ENCODE data around the gene CATSPERD. TPM values are rescaled to one million over a fixed set of nuclear protein-coding genes. Genes with fewer than 3 reads are reported as not detected.

Gene CATSPERD
- total and polyA plus RNA-seq, 2 of the 4 experiments (the other 2 are of a cell fraction) = not detected

DNA sequence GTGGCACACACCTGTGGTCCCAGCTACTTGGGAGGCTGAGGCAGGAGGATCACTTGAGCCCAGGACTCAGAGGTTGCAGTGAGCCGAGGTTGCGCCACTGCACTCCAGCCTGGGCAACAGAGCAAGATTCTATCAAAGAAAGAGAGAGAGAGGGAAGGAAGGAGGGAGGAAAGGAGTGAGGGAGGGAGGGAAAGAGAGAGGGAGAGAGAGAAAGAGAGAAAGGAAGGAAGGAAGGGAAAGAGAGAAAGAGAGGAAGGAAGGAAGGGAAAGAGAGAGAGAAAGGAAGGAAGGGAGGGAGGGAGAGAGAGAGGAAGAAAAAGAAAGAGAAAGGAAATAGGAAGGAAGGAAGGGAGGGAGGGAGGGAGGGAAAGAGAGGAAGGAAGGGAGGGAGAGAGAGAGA, 96.8 kb downstream of the CATSPERD start:
- Histone ChIP-seq H3K23ac (ENCODE audit: low read depth, low read length) (no peak overlapping the region), H2BK15ac (ENCODE audit: low read depth, low read length) (no peak overlapping the region), H3K4me1 (ENCODE audit: control insufficient read depth, insufficient read depth, low read length) (peaks cover 3% of the 10 kb centered on the region; the same call in 1 of the 2 replicates), H2BK5ac (ENCODE audit: low read depth, low read length, poor library complexity, severe bottlenecking) (no peak overlapping the region), H3K9ac (ENCODE audit: low read depth, low read length) (no peak overlapping the region), H3K27ac (ENCODE audit: insufficient read depth, low read length) (no peak overlapping the region), H2BK20ac (ENCODE audit: low read depth, low read length) (no peak overlapping the region), H3K4me3 (ENCODE audit: insufficient read depth, low read depth, low read length) (no peak overlapping the region), H4K5ac (ENCODE audit: low read depth, low read length) (no peak overlapping the region), H4K20me1 (ENCODE audit: insufficient read depth, low read length) (no peaks in the 10 kb centered on the region; the same call in 1 of the 2 replicates), H3K56ac (ENCODE audit: extremely low read depth, insufficient read depth, low read length) (no peak overlapping the region), H3K9me3 (ENCODE audit: control insufficient read depth, insufficient read depth, low read length) (no peaks in the 10 kb centered on the region), H3K79me1 (ENCODE audit: low read depth in 1 of 2, low read length in 2 of 2) (no peaks in the 10 kb centered on the region), H3K14ac (replicated peaks; ENCODE audit: low read depth, low read length) (no peak overlapping the region), H3K4ac (ENCODE audit: low read depth, low read length) (no peak overlapping the region), H2BK120ac (ENCODE audit: low read depth, low read length) (no peak overlapping the region), H3K36me3 (ENCODE audit: control insufficient read depth, insufficient read depth, low read length) (no peaks in the 10 kb centered on the region), H3K27me3 (ENCODE audit: control insufficient read depth, insufficient read depth, low read length) (peaks cover 20% of the 10 kb centered on the region), H3K4me2 (ENCODE audit: low read depth, low read length) (no peak overlapping the region), H3K18ac (ENCODE audit: low read depth, low read length) (no peak overlapping the region), H2AK9ac (replicated peaks; ENCODE audit: low read depth, low read length, poor library complexity) (no peak overlapping the region), H2AK5ac (ENCODE audit: low read depth, low read length) (no peak overlapping the region), H2AFZ (replicated peaks; ENCODE audit: low read length, poor library complexity) (no peak overlapping the region), H3K9me1 (ENCODE audit: insufficient read depth, low read length) (no peaks in the 10 kb centered on the region), H4K91ac (ENCODE audit: insufficient read depth, low read depth, low read length) (no peak overlapping the region), H4K8ac (ENCODE audit: low read depth in 2 of 2, low read length in 2 of 2) (no peak overlapping the region)
- 60% methylated on average over 2 of the region's 2 CpGs; no CpG with 5 or more reads in 1 of the 2 experiments for WGBS, 2 experiments (ENCODE audit: extremely low coverage in 2 of 2, insufficient read length in 1 of 2)
- in situ Hi-C loops (cut with MboI; ENCODE audit: low sequenced_read_pairs) = no loop called here
- no peak for ATAC-seq (ENCODE audit: low read depth)
- DNase-seq = no peak
- TF ChIP-seq, protein P1, sequence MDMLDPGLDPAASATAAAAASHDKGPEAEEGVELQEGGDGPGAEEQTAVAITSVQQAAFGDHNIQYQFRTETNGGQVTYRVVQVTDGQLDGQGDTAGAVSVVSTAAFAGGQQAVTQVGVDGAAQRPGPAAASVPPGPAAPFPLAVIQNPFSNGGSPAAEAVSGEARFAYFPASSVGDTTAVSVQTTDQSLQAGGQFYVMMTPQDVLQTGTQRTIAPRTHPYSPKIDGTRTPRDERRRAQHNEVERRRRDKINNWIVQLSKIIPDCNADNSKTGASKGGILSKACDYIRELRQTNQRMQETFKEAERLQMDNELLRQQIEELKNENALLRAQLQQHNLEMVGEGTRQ (IDR thresholded peaks at IDR 0.05; ENCODE audit: low read depth, low read length) = no peak
- TF ChIP-seq MXI1 (IDR thresholded peaks at IDR 0.05; ENCODE audit: borderline replicate concordance, low read depth, low read length) = no peak
- no TSS peak for BruUV-seq (replicated peaks)
- POLR2A ChIA-PET (ENCODE audit: unreplicated experiment) = no interaction called here
- intact Hi-C loops (cut with micrococcal nuclease) = no loop called here
- CTCF ChIA-PET = no interaction called here
- dilution Hi-C loops (cut with HindIII; ENCODE audit: low sequenced_read_pairs, unreplicated experiment) = no loop called here
